ENCODE measurements around the gene GPR62.

GRCh38 chr3:51945031-51945840, 9.9 kb upstream of the GPR62 start:
- TF ChIP-seq, protein P1, sequence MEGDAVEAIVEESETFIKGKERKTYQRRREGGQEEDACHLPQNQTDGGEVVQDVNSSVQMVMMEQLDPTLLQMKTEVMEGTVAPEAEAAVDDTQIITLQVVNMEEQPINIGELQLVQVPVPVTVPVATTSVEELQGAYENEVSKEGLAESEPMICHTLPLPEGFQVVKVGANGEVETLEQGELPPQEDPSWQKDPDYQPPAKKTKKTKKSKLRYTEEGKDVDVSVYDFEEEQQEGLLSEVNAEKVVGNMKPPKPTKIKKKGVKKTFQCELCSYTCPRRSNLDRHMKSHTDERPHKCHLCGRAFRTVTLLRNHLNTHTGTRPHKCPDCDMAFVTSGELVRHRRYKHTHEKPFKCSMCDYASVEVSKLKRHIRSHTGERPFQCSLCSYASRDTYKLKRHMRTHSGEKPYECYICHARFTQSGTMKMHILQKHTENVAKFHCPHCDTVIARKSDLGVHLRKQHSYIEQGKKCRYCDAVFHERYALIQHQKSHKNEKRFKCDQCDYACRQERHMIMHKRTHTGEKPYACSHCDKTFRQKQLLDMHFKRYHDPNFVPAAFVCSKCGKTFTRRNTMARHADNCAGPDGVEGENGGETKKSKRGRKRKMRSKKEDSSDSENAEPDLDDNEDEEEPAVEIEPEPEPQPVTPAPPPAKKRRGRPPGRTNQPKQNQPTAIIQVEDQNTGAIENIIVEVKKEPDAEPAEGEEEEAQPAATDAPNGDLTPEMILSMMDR (conservative IDR thresholded peaks at IDR 0.05; ENCODE audit: low read length) = no peak
- no peak for TF ChIP-seq EZH2phosphoT487 (IDR thresholded peaks at IDR 0.05; ENCODE audit: borderline replicate concordance)

All from Loucy (cell line).